HG03460 (cell line): ENCODE data around the gene DOK6.

ENCODE experiments used
- ATAC-seq: cut with Tn5 transposase; IDR thresholded peaks from one replicate; pipeline ENCODE4 v1.9.1; 2021; ENCODE audit not compliant: unreplicated experiment

Gene DOK6

GRCh38 chr18:69890558-69890957 lies 489.9 kb downstream of the DOK6 start:
- no peak for ATAC-seq

- no peak for ATAC-seq
Observed at GRCh38 chr18:69894467-69894866, 493.8 kb downstream of the DOK6 start.

- ATAC-seq: no peak
Observed at GRCh38 chr18:69895066-69896047, 494.7 kb downstream of the DOK6 start.

- ATAC-seq: peak; percentile 33
Observed at GRCh38 chr18:69897397-69898108, 496.9 kb downstream of the DOK6 start.

- peak; percentile 57 for ATAC-seq
Observed at GRCh38 chr18:69898241-69898861, 497.7 kb downstream of the DOK6 start.
